H9 (cell line): ENCODE measurements around the gene EFNB1. TPM values are rescaled to one million over a fixed set of nuclear protein-coding genes. Genes with fewer than 3 reads are reported as not detected.

Experiments
- DNase-seq: peaks from one replicate; pipeline ENCODE4 v3.0.0-alpha.2; 2017
- H2AFZ ChIP-seq: one replicate; pipeline ENCODE4 v1.6.1; 2013; ENCODE audit warnings: mild to moderate bottlenecking, low read length, control low read depth, moderate library complexity
- H2AK5ac ChIP-seq: 2 replicates; pipeline ENCODE4 v1.6.1; 2013; ENCODE audit warnings: low read length, control low read depth, mixed read lengths; ENCODE audit not compliant: insufficient read length
- H2BK120ac ChIP-seq: one replicate; pipeline ENCODE4 v1.6.1; 2013; ENCODE audit warnings: low read depth, mild to moderate bottlenecking, low read length, control low read depth, inconsistent platforms; ENCODE audit not compliant: poor library complexity, severe bottlenecking
- H2BK12ac ChIP-seq: 2 replicates; pipeline ENCODE4 v1.6.1; 2013; ENCODE audit warnings: low read length, control low read depth, mixed read lengths, low read depth; ENCODE audit not compliant: insufficient read length
- H2BK15ac ChIP-seq: 2 replicates; pipeline ENCODE4 v1.6.1; 2013; ENCODE audit warnings: low read depth, low read length, control low read depth
- H2BK20ac ChIP-seq: one replicate; pipeline ENCODE4 v1.6.1; 2013; ENCODE audit warnings: low read depth, mild to moderate bottlenecking, low read length, control low read depth, inconsistent platforms; ENCODE audit not compliant: poor library complexity, severe bottlenecking
- H2BK5ac ChIP-seq: 2 replicates; pipeline ENCODE4 v1.6.1; 2013; ENCODE audit warnings: low read length, control low read depth, mixed read lengths; ENCODE audit not compliant: insufficient read length
- H3K14ac ChIP-seq: 2 replicates; pipeline ENCODE4 v1.6.1; 2013; ENCODE audit warnings: low read length, control low read depth; ENCODE audit not compliant: insufficient read depth
- H3K18ac ChIP-seq: 2 replicates; pipeline ENCODE4 v1.6.1; 2013; ENCODE audit warnings: low read depth, mild to moderate bottlenecking, mixed read lengths, low read length, control low read depth; ENCODE audit not compliant: insufficient read length
- H3K23ac ChIP-seq: 2 replicates; pipeline ENCODE4 v1.6.1; 2013; ENCODE audit warnings: low read length, control low read depth, mixed read lengths, low read depth; ENCODE audit not compliant: insufficient read length
- H3K23me2 ChIP-seq: 2 replicates; pipeline ENCODE4 v1.6.1; 2013; ENCODE audit warnings: low read depth, mild to moderate bottlenecking, mixed read lengths, low read length, control low read depth; ENCODE audit not compliant: insufficient read length, poor library complexity, severe bottlenecking
- H3K27ac ChIP-seq: 2 replicates; pipeline ENCODE4 v1.5.1; 2013; ENCODE audit warnings: low read length, control low read depth, mixed read lengths, low read depth; ENCODE audit not compliant: insufficient read length
- H3K27me3 ChIP-seq: 2 replicates; pipeline ENCODE4 v1.6.1; 2013; ENCODE audit warnings: low read length, control low read depth, inconsistent platforms; ENCODE audit not compliant: insufficient read depth
- H3K4ac ChIP-seq: 2 replicates; pipeline ENCODE4 v1.6.1; 2013; ENCODE audit warnings: low read depth, mild to moderate bottlenecking, control low read depth, inconsistent platforms, low read length, moderate library complexity
- H3K4me1 ChIP-seq: 2 replicates; pipeline ENCODE4 v1.6.1; 2013; ENCODE audit warnings: low read length, control low read depth, inconsistent platforms; ENCODE audit not compliant: insufficient read depth
- H3K4me2 ChIP-seq: 2 replicates; pipeline ENCODE4 v1.6.1; 2013; ENCODE audit warnings: low read length, control low read depth, mixed read lengths; ENCODE audit not compliant: insufficient read length, insufficient read depth
- H3K56ac ChIP-seq: 2 replicates; pipeline ENCODE4 v1.6.1; 2013; ENCODE audit warnings: low read depth, mild to moderate bottlenecking, mixed read lengths, low read length, control low read depth; ENCODE audit not compliant: insufficient read length
- H3K79me1 ChIP-seq: 2 replicates; pipeline ENCODE4 v1.6.1; 2013; ENCODE audit warnings: low read depth, mild to moderate bottlenecking, moderate library complexity, low read length, control low read depth, inconsistent platforms; ENCODE audit not compliant: insufficient read depth, poor library complexity, severe bottlenecking
- H3K79me2 ChIP-seq: 2 replicates; pipeline ENCODE4 v1.6.1; 2013; ENCODE audit warnings: low read length, control low read depth, inconsistent platforms; ENCODE audit not compliant: insufficient read depth
- H3K9ac ChIP-seq: 2 replicates; pipeline ENCODE4 v1.6.1; 2013; ENCODE audit warnings: low read length, control low read depth, mixed read lengths; ENCODE audit not compliant: insufficient read length; ENCODE audit errors: extremely low read depth
- H3K9me3 ChIP-seq: one replicate; pipeline ENCODE4 v1.6.1; 2013; ENCODE audit warnings: low read depth, low read length, inconsistent platforms; ENCODE audit not compliant: control insufficient read depth
- H3T11ph ChIP-seq: one replicate; pipeline ENCODE4 v1.6.1; 2013; ENCODE audit warnings: mild to moderate bottlenecking, low read length, control low read depth, inconsistent platforms
- H4K20me1 ChIP-seq: one replicate; pipeline ENCODE4 v1.6.1; 2013; ENCODE audit not compliant: control insufficient read depth, insufficient read length, insufficient read depth
- H4K5ac ChIP-seq: 2 replicates; pipeline ENCODE4 v1.6.1; 2013; ENCODE audit warnings: low read depth, mild to moderate bottlenecking, mixed read lengths, low read length, control low read depth; ENCODE audit not compliant: insufficient read length
- H4K8ac ChIP-seq: replicated peaks from 2 replicates; pipeline ENCODE4 v1.6.1; 2013; ENCODE audit warnings: low read length, control low read depth, mixed read lengths, low read depth; ENCODE audit not compliant: insufficient read length
- H4K91ac ChIP-seq: 2 replicates; pipeline ENCODE4 v1.6.1; 2013; ENCODE audit warnings: low read depth, mild to moderate bottlenecking, moderate library complexity, mixed read lengths, low read length, control low read depth; ENCODE audit not compliant: insufficient read length
- H3K27ac Mint-ChIP-seq, 3 experiments: 2 replicates in 2 of 3; 3 replicates in 1 of 3; pipeline ENCODE4 v1.8.0; 2020 to 2021; ENCODE audit warnings: mixed read lengths in 3 of 3, mild to moderate bottlenecking in 1 of 3, moderate library complexity in 1 of 3
- H3K27me3 Mint-ChIP-seq: 2 replicates; pipeline ENCODE4 v1.8.0; 2021; ENCODE audit warnings: low read depth, mild to moderate bottlenecking, moderate library complexity, mixed read lengths
- H3K36me3 Mint-ChIP-seq, 3 experiments: 2 replicates in 2 of 3; 3 replicates in 1 of 3; pipeline ENCODE4 v1.8.0; 2020 to 2021; ENCODE audit warnings: low read depth in 3 of 3, mixed read lengths in 3 of 3; ENCODE audit not compliant: insufficient read depth in 1 of 3
- H3K4me1 Mint-ChIP-seq, 2 experiments: 2 replicates each; pipeline ENCODE4 v1.8.0; 2020; ENCODE audit warnings: mixed read lengths in 2 of 2
- H3K4me3 Mint-ChIP-seq, 2 experiments: 2 replicates in 1 of 2; 3 replicates in 1 of 2; pipeline ENCODE4 v1.8.0; 2020 to 2021; ENCODE audit warnings: mild to moderate bottlenecking in 2 of 2, mixed read lengths in 2 of 2, moderate library complexity in 1 of 2
- H3K9me3 Mint-ChIP-seq, 2 experiments: 2 replicates in 1 of 2; 3 replicates in 1 of 2; pipeline ENCODE4 v1.8.0; 2020; ENCODE audit warnings: mild to moderate bottlenecking in 2 of 2, mixed read lengths in 2 of 2, moderate library complexity in 1 of 2
- CTCF ChIP-seq: fragments of 200-600 bp; sonication (generic); conservative IDR thresholded peaks from 3 replicates; pipeline ENCODE4 v1.8.0; 2021; ENCODE audit warnings: antibody characterized with exemption, mild to moderate bottlenecking
- WGBS: extraction: QIAGEN DNeasy Blood & Tissue Kit; methylation state at CpG from one replicate; pipeline ENCODE4 v1.1.7; 2013; ENCODE audit warnings: missing lambda C conversion rate, low lambda C conversion rate, mixed read lengths; ENCODE audit not compliant: insufficient read length; ENCODE audit errors: extremely low coverage; 5-methylcytosine and 5-hydroxymethylcytosine counted together
- total RNA-seq: library from RNA; stranded (reverse); gene quantifications from 2 replicates; pipeline ENCODE4 v1.2.1, GENCODE V29; 2021

EFNB1 gene
- total RNA-seq, 1 experiment from 2014 or later, result 3.1 TPM

GRCh38 chrX:68829582-68830418 is 979 bp downstream of the EFNB1 start:
- Histone ChIP-seq H4K91ac (no peak overlapping the region), H3K23ac (no peak overlapping the region), H3T11ph (no peak overlapping the region), H4K20me1 (no peaks in the 10 kb centered on the region), H4K5ac (no peak overlapping the region), H2BK12ac (no peak overlapping the region), H2AK5ac (no peak overlapping the region), H3K23me2 (peaks cover 7% of the 10 kb centered on the region), H2BK15ac (no peak overlapping the region), H3K4me1 (no peaks in the 10 kb centered on the region), H3K14ac (no peak overlapping the region), H3K9me3 (no peaks in the 10 kb centered on the region), H2AFZ (no peak overlapping the region), H3K4me2 (peak overlapping the region; percentile 78), H2BK5ac (no peak overlapping the region), H2BK120ac (no peak overlapping the region), H3K9ac (no peak overlapping the region), H3K27me3 (peaks cover 76% of the 10 kb centered on the region), H2BK20ac (no peak overlapping the region), H3K18ac (no peak overlapping the region), H3K79me2 (no peaks in the 10 kb centered on the region), H3K79me1 (no peaks in the 10 kb centered on the region), H4K8ac (no peak overlapping the region), H3K27ac (no peak overlapping the region), H3K4ac (no peak overlapping the region), H3K56ac (no peak overlapping the region)
- no peak overlapping the region for H3K27ac Mint-ChIP-seq
- TF ChIP-seq CTCF, result no peak
- H3K9me3 Mint-ChIP-seq, result peaks cover 56 to 76% of the 10 kb centered on the region in 2 experiments
- peak; percentile 25 for DNase-seq
- peaks cover 97% of the 10 kb centered on the region for H3K27me3 Mint-ChIP-seq
- peaks cover 0 to 5% (median 2%) of the 10 kb centered on the region in 3 experiments; a peak in 3 of 7 replicates for H3K36me3 Mint-ChIP-seq
- peaks cover 13 to 26% of the 10 kb centered on the region in 2 experiments for H3K4me1 Mint-ChIP-seq
- no CpG with 5 or more reads among the region's 74 CpGs for WGBS
- peak overlapping the region; percentile 61 to 86 for H3K4me3 Mint-ChIP-seq
